ENCODE results near the gene SPSB4.

SPSB4 gene

GRCh38 chr3:141087076-141087777 lies 36.1 kb downstream of the SPSB4 start:
- no peak for DNase-seq (ENCODE audit: low read depth, low spot score)
- H3K4me3 ChIP-seq (ENCODE audit: low read depth, low read length): no peak overlapping the region
- in situ Hi-C loops (cut with HindIII; ENCODE audit: low sequenced_read_pairs): no loop called here
- TF ChIP-seq, protein P1, sequence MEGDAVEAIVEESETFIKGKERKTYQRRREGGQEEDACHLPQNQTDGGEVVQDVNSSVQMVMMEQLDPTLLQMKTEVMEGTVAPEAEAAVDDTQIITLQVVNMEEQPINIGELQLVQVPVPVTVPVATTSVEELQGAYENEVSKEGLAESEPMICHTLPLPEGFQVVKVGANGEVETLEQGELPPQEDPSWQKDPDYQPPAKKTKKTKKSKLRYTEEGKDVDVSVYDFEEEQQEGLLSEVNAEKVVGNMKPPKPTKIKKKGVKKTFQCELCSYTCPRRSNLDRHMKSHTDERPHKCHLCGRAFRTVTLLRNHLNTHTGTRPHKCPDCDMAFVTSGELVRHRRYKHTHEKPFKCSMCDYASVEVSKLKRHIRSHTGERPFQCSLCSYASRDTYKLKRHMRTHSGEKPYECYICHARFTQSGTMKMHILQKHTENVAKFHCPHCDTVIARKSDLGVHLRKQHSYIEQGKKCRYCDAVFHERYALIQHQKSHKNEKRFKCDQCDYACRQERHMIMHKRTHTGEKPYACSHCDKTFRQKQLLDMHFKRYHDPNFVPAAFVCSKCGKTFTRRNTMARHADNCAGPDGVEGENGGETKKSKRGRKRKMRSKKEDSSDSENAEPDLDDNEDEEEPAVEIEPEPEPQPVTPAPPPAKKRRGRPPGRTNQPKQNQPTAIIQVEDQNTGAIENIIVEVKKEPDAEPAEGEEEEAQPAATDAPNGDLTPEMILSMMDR (IDR thresholded peaks at IDR 0.05; ENCODE audit: low read depth, low read length): no peak

DNA sequence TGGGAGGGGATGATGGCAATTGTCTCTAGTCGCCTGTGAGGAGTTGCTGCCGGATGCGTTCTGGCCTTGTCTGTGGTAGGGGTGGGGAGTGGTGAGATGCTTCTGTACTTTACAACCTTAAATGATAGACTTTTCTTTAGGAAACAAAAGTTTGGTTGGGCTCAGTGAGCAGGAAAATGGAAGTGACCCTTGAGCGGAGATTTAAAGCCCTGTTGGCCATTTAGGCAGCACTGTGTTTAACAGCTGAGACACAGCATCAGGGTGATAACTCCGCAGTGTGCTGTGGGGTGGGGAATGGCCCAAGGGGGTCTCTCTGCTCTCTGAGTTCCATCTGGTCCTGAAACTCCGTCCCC lies 36.6 kb downstream of the SPSB4 start:
- DNase-seq (ENCODE audit: low read depth, low spot score): no peak
- in situ Hi-C loops (cut with HindIII; ENCODE audit: low sequenced_read_pairs): no loop called here
- TF ChIP-seq, protein P1 (IDR thresholded peaks at IDR 0.05; ENCODE audit: low read depth, low read length): no peak
- no peak overlapping the region for H3K4me3 ChIP-seq (ENCODE audit: low read depth, low read length)

DNA sequence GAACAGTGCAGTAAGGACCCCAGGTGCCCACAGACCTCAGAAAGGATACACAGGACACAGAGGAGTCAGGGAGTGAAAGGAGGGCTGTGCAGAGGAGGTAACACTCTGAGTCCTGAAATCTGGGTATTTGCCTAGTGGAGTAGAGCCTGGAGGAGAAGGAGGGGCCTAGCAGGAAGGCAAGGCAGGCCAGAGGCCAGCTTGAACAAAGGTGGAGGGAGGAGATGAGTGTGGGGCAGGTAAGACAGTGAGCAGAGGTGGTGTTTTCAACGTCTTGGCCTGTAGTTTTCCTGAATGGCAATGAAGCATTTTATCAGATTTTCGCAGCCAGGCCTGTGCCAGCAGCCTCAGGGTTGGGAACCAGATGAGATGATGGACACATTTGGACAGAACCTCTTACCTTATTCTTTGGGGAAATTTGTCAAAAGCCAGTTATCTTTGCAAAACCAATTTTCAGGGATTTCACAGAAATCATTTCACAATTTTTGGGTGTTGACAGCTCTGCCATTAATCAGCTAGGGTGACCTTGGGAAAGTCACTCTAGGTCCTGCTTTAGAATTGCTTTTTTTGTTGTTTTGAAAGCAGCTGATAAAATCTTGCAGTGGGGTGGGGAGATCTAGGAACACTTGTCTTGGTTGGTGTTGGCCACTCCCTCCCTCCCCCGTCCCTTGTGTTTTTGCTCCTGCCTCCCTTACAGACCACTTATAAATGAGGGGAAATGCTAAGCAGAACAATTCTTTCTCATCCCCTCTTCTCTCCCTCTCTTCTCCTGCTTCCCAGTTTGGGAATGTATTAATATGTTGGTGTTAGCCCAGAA lies 38.4 kb downstream of the SPSB4 start:
- in situ Hi-C loops (cut with HindIII; ENCODE audit: low sequenced_read_pairs): no loop called here
- TF ChIP-seq, protein P1 (IDR thresholded peaks at IDR 0.05; ENCODE audit: low read depth, low read length): no peak
- H3K4me3 ChIP-seq (ENCODE audit: low read depth, low read length): no peak overlapping the region
- no peak for DNase-seq (ENCODE audit: low read depth, low spot score)

GRCh38 chr3:141091426-141091825 lies 40.3 kb downstream of the SPSB4 start:
- TF ChIP-seq, protein P1 (IDR thresholded peaks at IDR 0.05; ENCODE audit: low read depth, low read length): no peak
- no peak for DNase-seq (ENCODE audit: low read depth, low spot score)
- H3K4me3 ChIP-seq (ENCODE audit: low read depth, low read length): no peak overlapping the region
- in situ Hi-C loops (cut with HindIII; ENCODE audit: low sequenced_read_pairs): no loop called here

DNA sequence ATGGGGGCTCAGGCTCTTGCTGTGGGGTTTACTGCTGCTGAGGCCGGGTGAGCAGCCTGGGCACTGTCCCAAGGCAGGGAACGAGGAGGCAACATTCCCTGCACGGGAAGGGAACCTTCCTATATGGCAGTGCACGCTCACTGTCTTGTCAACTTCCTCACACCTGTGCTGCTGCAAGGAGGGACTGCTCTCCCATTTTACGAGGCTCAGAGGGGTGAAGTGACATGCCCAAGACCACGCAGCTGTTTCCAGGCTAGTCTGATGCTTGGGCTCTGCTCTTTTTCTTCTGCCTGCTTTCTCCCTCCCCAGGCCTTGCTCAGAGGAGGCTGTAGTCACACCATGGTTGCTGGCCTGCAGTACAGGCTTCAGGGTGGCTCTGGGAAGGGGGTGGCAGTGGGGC lies 41.5 kb downstream of the SPSB4 start:
- H3K4me3 ChIP-seq (ENCODE audit: low read depth, low read length): no peak overlapping the region
- TF ChIP-seq, protein P1 (IDR thresholded peaks at IDR 0.05; ENCODE audit: low read depth, low read length): no peak
- in situ Hi-C loops (cut with HindIII; ENCODE audit: low sequenced_read_pairs): no loop called here
- no peak for DNase-seq (ENCODE audit: low read depth, low spot score)

DNA sequence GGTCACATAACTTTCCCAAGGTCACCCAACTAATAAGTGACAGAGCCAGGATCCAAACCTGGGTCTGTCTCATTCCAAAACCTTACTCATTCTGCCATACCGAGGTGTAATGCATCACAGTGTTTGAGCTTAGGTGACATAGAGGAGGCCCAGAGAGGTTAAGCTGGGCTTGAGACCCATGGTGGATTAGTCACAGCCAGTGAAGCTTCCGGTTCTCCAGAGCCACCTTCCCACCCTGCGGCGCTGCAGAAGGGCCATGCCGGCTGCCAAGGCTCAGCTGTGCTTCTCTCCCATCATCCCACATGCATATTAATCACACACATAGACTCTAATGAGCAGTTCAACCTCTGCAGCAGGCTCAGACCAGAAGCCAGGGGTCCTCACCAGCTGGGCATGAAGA lies 42.2 kb downstream of the SPSB4 start:
- TF ChIP-seq, protein P1 (IDR thresholded peaks at IDR 0.05; ENCODE audit: low read depth, low read length): no peak
- no peak overlapping the region for H3K4me3 ChIP-seq (ENCODE audit: low read depth, low read length)
- in situ Hi-C loops (cut with HindIII; ENCODE audit: low sequenced_read_pairs): no loop called here
- no peak for DNase-seq (ENCODE audit: low read depth, low spot score)

Data from astrocyte of the spinal cord (primary cell).